A549 (cell line): ENCODE data around the gene CD58.

Experiments used
- CEBPB ChIP-seq, 2 experiments: fragments of >200 bp in 1 of 2; sonication (Bioruptor Twin) in 1 of 2; formaldehyde crosslinking in 1 of 2; IDR thresholded peaks; 2 replicates each; pipeline ENCODE4 v1.6.1; 2012 to 2016
- EHMT2 ChIP-seq: fragments of 200-600 bp; sonication (generic); IDR thresholded peaks from 2 replicates; pipeline ENCODE4 v1.6.1; 2016; ENCODE audit warnings: antibody characterized with exemption, low read depth, mild to moderate bottlenecking, moderate library complexity
- EP300 ChIP-seq, 2 experiments: fragments of >200 bp; sonication (Bioruptor Twin); formaldehyde crosslinking; IDR thresholded peaks; 2 replicates in 1 of 2; 3 replicates in 1 of 2; pipeline ENCODE4 v1.6.1; 2016 to 2017
- HDAC2 ChIP-seq: fragments of 200-600 bp; sonication (generic); IDR thresholded peaks from 2 replicates; pipeline ENCODE4 v1.6.1; 2016
- KDM1A ChIP-seq: fragments of 200-600 bp; sonication (generic); IDR thresholded peaks from 2 replicates; pipeline ENCODE4 v1.6.1; 2016; ENCODE audit warnings: low read depth, mild to moderate bottlenecking
- POLR2A ChIP-seq: IDR thresholded peaks from 2 replicates; pipeline ENCODE4 v1.6.1; 2012; ENCODE audit warnings: mild to moderate bottlenecking, low read length
- POLR2AphosphoS2 ChIP-seq: conservative IDR thresholded peaks from 2 replicates; pipeline ENCODE4 v1.6.1; 2012; ENCODE audit warnings: low read length, improper control_type of control experiment, inconsistent platforms
- RAD21 ChIP-seq, 2 experiments: fragments of >200 bp in 1 of 2; sonication (Bioruptor Twin) in 1 of 2; formaldehyde crosslinking in 1 of 2; IDR thresholded peaks in 1 of 2; conservative IDR thresholded peaks in 1 of 2; 2 replicates in 1 of 2; 3 replicates in 1 of 2; pipeline ENCODE4 v1.6.1; 2012 to 2018; ENCODE audit warnings: inconsistent platforms in 1 of 2
- SMC3 ChIP-seq: fragments of >200 bp; sonication (Bioruptor Twin); formaldehyde crosslinking; IDR thresholded peaks from 3 replicates; pipeline ENCODE4 v1.6.1; 2018; ENCODE audit warnings: inconsistent platforms
- SREBF2 ChIP-seq: fragments of 450-650 bp; IDR thresholded peaks from 2 replicates; pipeline ENCODE4 v1.6.1; 2014; ENCODE audit warnings: mild to moderate bottlenecking, moderate library complexity
- TF ChIP-seq, protein P1 (sequence below): fragments of >200 bp; sonication (Bioruptor Twin); formaldehyde crosslinking; IDR thresholded peaks from 3 replicates; pipeline ENCODE4 v1.5.1; 2016

DNA sequence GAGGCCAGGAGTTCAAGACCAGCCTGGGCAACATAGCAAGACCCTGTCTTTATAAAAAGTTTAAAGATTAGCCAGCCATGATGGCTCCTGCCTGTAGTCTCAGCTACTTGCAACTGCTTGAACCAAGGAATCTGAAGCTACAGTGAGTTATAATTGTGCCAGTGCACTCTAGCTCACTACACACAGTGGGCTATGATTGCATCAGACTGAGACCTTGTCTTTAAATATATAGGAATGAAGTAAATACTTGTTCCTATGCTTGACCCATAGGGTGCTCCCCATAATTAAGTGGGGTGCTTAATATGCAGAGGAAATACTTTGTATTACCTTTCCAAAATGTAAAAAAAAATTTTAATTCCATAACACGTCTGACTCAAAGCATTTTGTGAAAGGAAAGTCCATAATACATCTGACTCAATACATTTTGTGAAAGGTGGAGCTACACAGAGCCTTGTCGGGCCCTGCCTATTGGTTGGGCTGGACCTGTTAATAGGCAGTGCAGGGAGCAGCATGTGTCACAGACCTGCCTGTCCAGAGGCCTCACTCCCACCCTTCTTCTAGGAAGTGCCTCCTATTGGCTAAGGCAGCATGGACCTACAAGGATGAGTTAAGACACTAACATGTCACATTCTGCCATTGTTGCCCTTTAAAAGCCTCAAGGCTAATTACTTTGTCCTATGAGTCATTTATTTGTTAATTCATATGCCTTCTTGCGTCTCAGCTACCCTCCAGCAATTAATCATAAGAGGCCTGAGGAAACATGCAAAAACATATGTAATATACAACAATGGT is 33.6 kb downstream of the CD58 start:
- TF ChIP-seq, protein P1, sequence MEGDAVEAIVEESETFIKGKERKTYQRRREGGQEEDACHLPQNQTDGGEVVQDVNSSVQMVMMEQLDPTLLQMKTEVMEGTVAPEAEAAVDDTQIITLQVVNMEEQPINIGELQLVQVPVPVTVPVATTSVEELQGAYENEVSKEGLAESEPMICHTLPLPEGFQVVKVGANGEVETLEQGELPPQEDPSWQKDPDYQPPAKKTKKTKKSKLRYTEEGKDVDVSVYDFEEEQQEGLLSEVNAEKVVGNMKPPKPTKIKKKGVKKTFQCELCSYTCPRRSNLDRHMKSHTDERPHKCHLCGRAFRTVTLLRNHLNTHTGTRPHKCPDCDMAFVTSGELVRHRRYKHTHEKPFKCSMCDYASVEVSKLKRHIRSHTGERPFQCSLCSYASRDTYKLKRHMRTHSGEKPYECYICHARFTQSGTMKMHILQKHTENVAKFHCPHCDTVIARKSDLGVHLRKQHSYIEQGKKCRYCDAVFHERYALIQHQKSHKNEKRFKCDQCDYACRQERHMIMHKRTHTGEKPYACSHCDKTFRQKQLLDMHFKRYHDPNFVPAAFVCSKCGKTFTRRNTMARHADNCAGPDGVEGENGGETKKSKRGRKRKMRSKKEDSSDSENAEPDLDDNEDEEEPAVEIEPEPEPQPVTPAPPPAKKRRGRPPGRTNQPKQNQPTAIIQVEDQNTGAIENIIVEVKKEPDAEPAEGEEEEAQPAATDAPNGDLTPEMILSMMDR = no peak
- TF ChIP-seq RAD21 (conservative IDR thresholded peaks at IDR 0.05 in 1 of 2, IDR thresholded peaks at IDR 0.05 in 1 of 2) (no peak), HDAC2 (no peak), POLR2AphosphoS2 (no peak), POLR2A (no peak), SMC3 (no peak), CEBPB (IDR thresholded peaks at IDR 0.05) (no peak), SREBF2 (no peak), KDM1A (no peak), EP300 (IDR thresholded peaks at IDR 0.05) (no peak), EHMT2 (no peak)
